GM12872 (cell line): ENCODE measurements around the gene HERC3.

ENCODE experiments used
- CTCF ChIP-seq: IDR thresholded peaks from 3 replicates; pipeline ENCODE4 v1.5.1; 2011; ENCODE audit warnings: low read depth, mild to moderate bottlenecking, low read length, moderate library complexity; ENCODE audit not compliant: insufficient read depth

HERC3 gene

DNA sequence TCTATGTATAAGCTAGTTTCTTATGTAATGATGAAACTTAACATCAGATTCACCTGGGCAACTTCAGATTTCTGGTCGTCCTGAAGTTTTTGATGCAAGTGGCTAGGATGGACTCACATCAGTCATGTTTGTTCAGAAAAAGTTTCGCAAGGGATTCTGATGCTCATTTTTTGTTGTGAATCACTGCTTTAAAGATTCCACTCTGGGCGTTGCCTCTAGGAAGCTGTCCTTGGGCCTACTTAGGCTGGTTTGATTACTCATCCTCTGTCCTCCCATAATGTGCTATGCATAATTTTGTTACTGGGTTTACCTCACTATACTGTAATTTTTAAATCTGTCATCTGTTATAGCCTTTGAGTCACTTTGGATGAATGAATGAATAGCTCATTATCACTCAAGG lies 30.8 kb downstream of the HERC3 start:
- TF ChIP-seq CTCF, result no peak

DNA sequence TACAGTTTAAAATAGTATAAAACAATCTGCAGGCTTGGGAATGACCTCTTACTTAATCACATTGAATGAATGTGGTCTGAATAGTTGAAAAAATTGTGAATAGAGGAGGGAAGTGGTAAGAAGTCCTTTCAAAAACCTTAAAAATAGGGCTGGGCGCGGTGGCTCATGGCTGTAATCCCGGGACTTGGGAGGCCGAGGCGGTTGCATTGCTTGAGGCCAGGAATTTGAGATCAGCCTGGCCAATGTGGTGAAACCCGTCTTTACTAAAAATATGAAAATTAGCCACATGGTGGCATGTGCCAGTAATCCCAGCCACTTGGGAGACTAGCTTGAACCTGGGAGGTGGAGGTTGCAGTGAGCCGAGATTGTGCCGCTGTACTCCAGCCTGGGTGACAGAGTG lies 36.5 kb downstream of the HERC3 start:
- TF ChIP-seq CTCF, result no peak

DNA sequence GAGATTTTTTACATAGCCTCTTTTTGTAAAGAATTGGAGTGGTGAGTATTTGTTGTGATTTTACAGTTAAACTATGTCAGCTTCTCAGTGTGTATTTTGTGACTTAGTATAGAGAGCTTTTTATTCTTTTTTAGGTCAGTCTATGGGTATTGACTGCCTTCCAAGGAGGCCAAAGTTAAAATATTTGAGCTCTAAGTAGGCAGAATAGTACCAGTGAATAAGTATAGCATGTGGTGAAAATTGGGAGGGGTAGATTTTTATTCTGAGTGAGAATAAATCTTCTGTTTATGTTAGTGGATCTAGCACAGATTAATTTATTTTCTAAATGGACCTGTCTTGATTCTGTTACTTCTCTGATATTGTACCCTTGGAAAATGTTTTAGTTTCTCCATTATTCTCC lies 37.5 kb downstream of the HERC3 start:
- no peak for TF ChIP-seq CTCF

GRCh38 chr4:88630756-88631155 lies 38.5 kb downstream of the HERC3 start:
- TF ChIP-seq CTCF, result no peak

DNA sequence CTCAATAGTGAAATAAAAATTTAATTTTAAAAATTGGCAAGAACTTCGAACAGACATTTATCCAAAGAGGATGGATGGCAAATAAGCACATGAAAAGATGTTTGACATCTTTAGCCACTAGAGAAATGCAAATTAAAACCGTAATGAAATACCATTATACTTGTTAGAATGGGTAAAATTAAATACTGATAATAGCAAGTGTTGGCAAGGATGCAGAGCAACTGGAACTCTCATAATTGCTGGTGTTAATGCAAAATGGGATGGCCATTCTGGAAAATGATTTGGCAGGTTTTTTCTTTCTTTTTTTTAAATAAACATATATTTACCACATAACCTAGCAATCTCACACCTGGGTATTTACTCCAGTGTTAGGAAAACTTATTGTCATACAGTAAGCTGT lies 51.7 kb downstream of the HERC3 start:
- TF ChIP-seq CTCF, result no peak

DNA sequence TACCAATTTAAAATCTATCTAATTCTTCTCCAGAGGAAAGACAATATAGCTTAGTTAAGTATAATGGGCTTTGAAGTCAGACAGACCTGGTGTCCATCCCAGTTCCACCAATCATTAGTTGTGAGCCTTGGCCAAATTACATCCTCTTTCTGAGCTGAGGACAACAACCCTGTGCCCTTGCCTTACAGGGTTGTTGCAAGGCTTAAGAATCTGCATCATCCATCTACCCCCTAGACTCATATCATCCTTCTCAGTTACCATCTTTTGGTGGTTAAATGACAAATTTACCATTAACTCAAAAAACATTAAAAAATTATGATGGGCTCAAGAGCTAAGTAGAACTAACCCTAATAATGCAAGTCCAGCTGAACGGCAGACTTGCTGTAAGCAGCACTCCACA lies 53.7 kb downstream of the HERC3 start:
- TF ChIP-seq CTCF, result no peak

GRCh38 chr4:88646528-88647280 lies 54.4 kb downstream of the HERC3 start:
- no peak for TF ChIP-seq CTCF
